GM21737 (cell line): ENCODE data around the gene TEX29.

Experiments
- ATAC-seq: cut with Tn5 transposase; IDR thresholded peaks from one replicate; pipeline ENCODE4 v1.9.1; 2021; ENCODE audit warnings: mild to moderate bottlenecking, moderate library complexity; ENCODE audit not compliant: unreplicated experiment

TEX29 gene

DNA sequence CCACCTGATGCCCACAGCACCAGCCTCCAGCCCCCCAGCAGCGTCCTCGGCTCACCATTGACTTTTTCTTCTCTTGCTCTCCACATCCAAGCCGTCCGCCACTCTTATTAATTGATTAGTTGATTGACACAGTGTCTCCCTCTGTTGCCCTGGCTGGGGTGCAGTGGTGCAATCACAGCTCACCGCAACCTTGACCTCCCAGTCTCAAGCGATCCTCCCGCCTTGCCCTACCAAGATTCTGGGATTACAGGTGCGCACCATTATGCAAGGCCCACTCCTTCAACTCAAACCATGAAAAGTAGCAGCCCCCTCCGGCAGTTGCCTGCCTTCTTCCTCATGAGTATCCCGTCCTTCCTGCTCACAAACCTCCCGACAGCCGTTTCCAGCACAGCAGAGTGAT lies 921 bp upstream of the TEX29 start:
- no peak for ATAC-seq

DNA sequence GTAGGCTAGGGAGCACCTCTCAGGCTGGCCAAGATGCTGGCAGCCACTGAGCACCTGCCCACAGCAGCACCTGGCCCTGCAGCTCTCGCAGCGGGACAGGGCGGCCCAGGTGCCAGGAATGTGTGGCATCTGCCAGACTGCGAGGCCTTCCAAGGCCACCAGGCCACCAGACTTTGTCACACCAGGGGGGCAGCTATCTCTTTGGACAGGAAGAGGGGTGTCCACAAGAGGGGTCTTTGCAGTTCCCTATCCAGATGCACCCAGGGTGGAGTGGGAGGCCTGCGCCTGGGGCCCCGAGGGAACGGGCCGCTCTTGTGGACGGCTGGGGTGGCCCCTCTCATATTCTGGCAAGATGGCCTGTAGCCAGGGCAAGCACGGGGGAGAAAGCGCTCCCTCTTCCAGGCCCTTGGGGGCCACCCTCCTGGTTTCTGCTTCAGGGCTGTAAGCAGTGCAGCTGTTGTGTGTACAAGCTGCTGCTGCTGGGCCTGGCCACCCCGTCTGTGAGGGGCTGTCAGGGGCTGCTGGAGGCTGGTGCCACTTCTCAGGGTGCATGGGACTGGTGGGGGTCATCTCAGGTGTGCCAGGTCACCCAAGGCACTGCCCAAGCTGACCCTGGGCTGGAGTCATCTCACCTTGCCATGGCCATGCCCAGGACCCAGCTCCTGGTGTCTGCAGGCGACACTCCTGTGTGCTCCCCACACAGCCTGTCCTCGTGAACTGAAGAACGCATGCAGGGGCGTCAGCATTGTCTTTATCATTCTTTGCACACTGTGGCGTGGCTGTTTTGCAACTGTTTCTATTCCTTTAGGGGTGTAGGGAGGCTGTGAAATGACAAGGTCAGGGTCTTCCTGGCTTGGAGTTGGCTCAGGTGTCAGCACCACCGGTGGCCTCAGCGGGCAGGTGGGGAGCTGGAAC lies 1.8 kb downstream of the TEX29 start:
- no peak for ATAC-seq

GRCh38 chr13:111322916-111323331 lies 2.5 kb downstream of the TEX29 start:
- ATAC-seq, result no peak

- ATAC-seq, result no peak
Observed at GRCh38 chr13:111323549-111323948, 3.1 kb downstream of the TEX29 start.

- no peak for ATAC-seq
Observed at GRCh38 chr13:111323950-111324651, 3.7 kb downstream of the TEX29 start.

DNA sequence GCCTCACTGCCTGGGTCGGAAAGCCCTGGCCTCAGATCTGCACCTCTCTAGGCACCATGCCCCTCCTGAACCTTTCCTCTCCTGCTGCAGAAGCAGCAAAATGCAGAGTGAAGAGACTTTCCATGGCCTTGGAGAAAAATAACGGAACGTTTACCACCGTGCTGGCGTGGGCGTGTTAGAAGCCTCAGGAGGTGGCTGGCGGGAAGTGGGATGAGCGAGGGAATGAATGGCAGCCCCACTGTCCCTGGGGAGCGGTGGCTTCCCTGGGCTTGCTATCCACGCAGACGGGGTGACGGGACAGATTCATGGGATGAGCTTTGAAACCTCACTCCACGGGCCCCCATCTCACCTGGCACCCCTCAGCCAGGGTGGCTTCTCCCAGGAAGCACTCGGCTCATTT lies 4.3 kb downstream of the TEX29 start:
- ATAC-seq, result no peak

DNA sequence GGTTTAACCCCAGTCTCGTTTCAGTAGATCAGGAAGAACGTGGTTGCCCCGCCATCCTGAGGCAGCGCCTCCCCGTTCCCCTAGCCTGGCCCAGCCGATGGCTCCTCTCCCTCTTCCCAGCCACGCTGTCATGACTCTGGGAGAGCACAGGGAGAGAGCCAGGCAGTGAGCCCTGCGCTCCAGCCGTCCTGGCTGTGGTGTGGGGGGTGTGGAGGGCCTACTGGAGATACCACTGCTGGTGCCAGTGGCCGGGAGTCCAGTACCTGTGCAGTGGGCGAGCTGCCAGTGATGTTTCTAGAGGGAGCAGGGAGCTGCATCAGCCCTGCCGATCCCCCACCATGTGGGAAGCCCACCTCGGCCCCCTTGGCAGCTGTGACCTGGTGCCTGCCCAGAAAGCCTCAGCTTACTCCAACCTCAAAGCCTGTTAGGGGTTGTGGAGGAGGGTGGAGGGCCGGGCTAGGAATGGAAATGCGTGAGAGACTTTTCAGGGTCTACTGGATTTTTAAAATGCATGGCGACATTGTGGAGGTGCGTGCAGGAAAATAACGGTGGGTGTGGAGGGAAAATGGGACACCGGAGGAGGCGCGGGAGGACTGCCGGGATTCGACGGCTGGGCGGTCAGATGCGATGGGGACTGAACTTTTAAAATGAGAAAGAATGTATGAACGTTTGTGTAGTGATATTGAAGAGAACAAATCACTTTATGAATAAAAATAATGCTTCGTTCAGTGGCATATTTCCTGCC lies 4.9 kb downstream of the TEX29 start:
- no peak for ATAC-seq

- ATAC-seq, result no peak
Observed at GRCh38 chr13:111325941-111326620, 5.6 kb downstream of the TEX29 start.

GRCh38 chr13:111326621-111326965 lies 6.2 kb downstream of the TEX29 start:
- no peak for ATAC-seq

GRCh38 chr13:111326981-111327642 lies 6.7 kb downstream of the TEX29 start:
- ATAC-seq, result no peak

GRCh38 chr13:111327730-111328573 lies 7.5 kb downstream of the TEX29 start:
- ATAC-seq, result no peak

- no peak for ATAC-seq
Observed at GRCh38 chr13:111328574-111329410, 8.3 kb downstream of the TEX29 start.

- no peak for ATAC-seq
Observed at GRCh38 chr13:111329641-111330040, 9.2 kb downstream of the TEX29 start.

DNA sequence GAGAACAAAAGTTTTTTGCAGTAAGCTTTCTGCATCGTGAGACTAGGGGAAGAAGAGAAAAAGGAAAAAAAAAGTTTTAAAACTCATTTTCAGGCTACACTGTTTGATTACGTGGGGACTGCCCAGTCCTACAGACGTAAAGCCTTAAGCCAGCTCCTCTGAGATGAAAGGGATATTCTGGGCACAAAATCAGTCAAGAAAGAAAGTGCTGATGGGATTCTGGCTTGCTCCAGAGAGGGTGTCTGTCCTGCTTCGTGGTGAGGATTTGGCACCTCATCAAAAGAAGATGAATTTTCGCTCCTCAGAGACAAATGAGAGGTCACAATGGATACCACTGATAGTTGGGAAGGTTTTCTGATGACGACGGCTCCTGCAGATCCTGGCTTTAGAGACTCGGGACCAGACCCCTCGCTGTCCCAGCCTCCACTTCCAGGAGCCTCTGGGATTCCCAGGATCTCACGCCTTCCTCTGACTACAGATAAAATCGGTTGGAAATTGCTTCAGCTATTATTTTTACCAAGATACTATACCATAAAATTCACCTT lies 9.7 kb downstream of the TEX29 start:
- ATAC-seq, result no peak

GRCh38 chr13:111335298-111335697 lies 14.9 kb downstream of the TEX29 start:
- ATAC-seq, result no peak

- no peak for ATAC-seq
Observed at GRCh38 chr13:111336666-111337065, 16.2 kb downstream of the TEX29 start.

- no peak for ATAC-seq
Observed at GRCh38 chr13:111337206-111337605, 16.8 kb downstream of the TEX29 start.

- ATAC-seq, result no peak
Observed at GRCh38 chr13:111337741-111338140, 17.3 kb downstream of the TEX29 start.
